Parathyroid adenoma (tissue), 2 donors: ENCODE results near the gene SLC16A11.

ENCODE experiments used
- H2AFZ ChIP-seq: fragments of 300-600 bp; sonication (generic); one replicate; pipeline ENCODE4 v1.7.0; 2017; ENCODE audit warnings: antibody characterized with exemption, mild to moderate bottlenecking
- H3K27ac ChIP-seq: fragments of 300-600 bp; sonication (generic); one replicate; pipeline ENCODE4 v1.7.0; 2017
- H3K27me3 ChIP-seq: fragments of 300-600 bp; sonication (generic); one replicate; pipeline ENCODE4 v1.7.0; 2017; ENCODE audit warnings: low read length; ENCODE audit not compliant: control insufficient read depth, insufficient read depth
- H3K36me3 ChIP-seq: fragments of 300-600 bp; sonication (generic); one replicate; pipeline ENCODE4 v1.7.0; 2017; ENCODE audit warnings: low read length; ENCODE audit not compliant: control insufficient read depth, insufficient read depth
- H3K4me1 ChIP-seq: fragments of 300-600 bp; sonication (generic); one replicate; pipeline ENCODE4 v1.7.0; 2017; ENCODE audit warnings: control low read depth
- H3K4me2 ChIP-seq: fragments of 300-600 bp; sonication (generic); one replicate; pipeline ENCODE4 v1.7.0; 2017; ENCODE audit warnings: low read length
- H3K4me3 ChIP-seq: fragments of 300-600 bp; sonication (generic); one replicate; pipeline ENCODE4 v1.7.0; 2017; ENCODE audit warnings: low read depth, low read length
- H3K79me2 ChIP-seq: fragments of 300-600 bp; sonication (generic); one replicate; pipeline ENCODE4 v1.7.0; 2017; ENCODE audit warnings: control low read depth
- H3K9ac ChIP-seq: fragments of 300-600 bp; sonication (generic); one replicate; pipeline ENCODE4 v1.7.0; 2017; ENCODE audit warnings: mild to moderate bottlenecking
- H3K9me3 ChIP-seq: fragments of 300-600 bp; sonication (generic); one replicate; pipeline ENCODE4 v1.7.0; 2017; ENCODE audit warnings: low read length; ENCODE audit not compliant: control insufficient read depth
- CTCF ChIP-seq: fragments of 300-600 bp; sonication (generic); IDR thresholded peaks from one replicate; pipeline ENCODE4 v1.7.0; 2017; ENCODE audit warnings: antibody characterized with exemption, mild to moderate bottlenecking
- donor health status: primary hyperparathyroidism.

Gene SLC16A11

GRCh38 chr17:7026471-7027115 lies 17.3 kb downstream of the SLC16A11 start:
- H3K4me1 ChIP-seq, result no peaks in the 10 kb centered on the region
- no peak overlapping the region for H3K9ac ChIP-seq

GRCh38 chr17:7025245-7025644 lies 18.6 kb downstream of the SLC16A11 start:
- no peak overlapping the region for H3K9ac ChIP-seq
- no peaks in the 10 kb centered on the region for H3K9me3 ChIP-seq
- H3K4me1 ChIP-seq, result no peaks in the 10 kb centered on the region
- no peak for TF ChIP-seq CTCF
- H3K4me3 ChIP-seq, result no peak overlapping the region
- H3K79me2 ChIP-seq, result no peaks in the 10 kb centered on the region
- H3K27ac ChIP-seq, result no peak overlapping the region
- no peaks in the 10 kb centered on the region for H3K36me3 ChIP-seq
- no peak overlapping the region for H3K4me2 ChIP-seq
- H2AFZ ChIP-seq, result no peak overlapping the region
- no peaks in the 10 kb centered on the region for H3K27me3 ChIP-seq

More at GRCh38 chr17:7026471-7027115, 17.3 kb downstream of the SLC16A11 start:
- TF ChIP-seq CTCF, result no peak
- H3K79me2 ChIP-seq, result no peaks in the 10 kb centered on the region
- H3K9me3 ChIP-seq, result no peaks in the 10 kb centered on the region
- no peak overlapping the region for H3K27ac ChIP-seq
- H3K36me3 ChIP-seq, result no peaks in the 10 kb centered on the region
- H3K4me2 ChIP-seq, result no peak overlapping the region
- H3K4me3 ChIP-seq, result no peak overlapping the region
- no peaks in the 10 kb centered on the region for H3K27me3 ChIP-seq
- H2AFZ ChIP-seq, result no peak overlapping the region

GRCh38 chr17:7024402-7024785 lies 19.5 kb downstream of the SLC16A11 start:
- Histone ChIP-seq H2AFZ (no peak overlapping the region), H3K9ac (no peak overlapping the region), H3K4me3 (peak overlapping the region; percentile 11), H3K27me3 (no peaks in the 10 kb centered on the region), H3K4me2 (no peak overlapping the region), H3K4me1 (no peaks in the 10 kb centered on the region), H3K79me2 (no peaks in the 10 kb centered on the region), H3K27ac (no peak overlapping the region), H3K9me3 (no peaks in the 10 kb centered on the region), H3K36me3 (no peaks in the 10 kb centered on the region)
- TF ChIP-seq CTCF, result no peak

GRCh38 chr17:7023576-7024401 lies 20.1 kb downstream of the SLC16A11 start:
- no peak overlapping the region for H3K9ac ChIP-seq
- no peaks in the 10 kb centered on the region for H3K4me1 ChIP-seq
- no peaks in the 10 kb centered on the region for H3K36me3 ChIP-seq
- no peaks in the 10 kb centered on the region for H3K27me3 ChIP-seq
- TF ChIP-seq CTCF, result no peak
- H3K9me3 ChIP-seq, result no peaks in the 10 kb centered on the region
- peak overlapping the region; percentile 68 for H2AFZ ChIP-seq
- peak overlapping the region; percentile 77 for H3K27ac ChIP-seq
- H3K4me2 ChIP-seq, result peak overlapping the region; percentile 25
- peak overlapping the region; percentile 46 for H3K4me3 ChIP-seq
- H3K79me2 ChIP-seq, result no peaks in the 10 kb centered on the region
